Neural cell (in vitro differentiated cells): Measurements from ENCODE around the gene GRK3. TPM values are rescaled to one million over a fixed set of nuclear protein-coding genes. Genes with fewer than 3 reads are reported as not detected.
"Not testable (repeated sequence)": the region's sequence is repeated elsewhere in the genome, so short reads cannot be mapped to it uniquely, and the experiment has no call there.

Experiments used
- H2AFZ ChIP-seq: fragments of 200-600, 300-800 bp; sonication (generic), shearing (Covaris generic); 2 replicates; pipeline ENCODE4 v1.6.0; 2014; ENCODE audit warnings: low read depth, mild to moderate bottlenecking, antibody characterized with exemption, low read length, moderate library complexity
- H3F3A ChIP-seq: fragments of 200-600 bp; shearing (Covaris generic); 2 replicates; pipeline ENCODE4 v1.6.1; 2016; ENCODE audit warnings: mild to moderate bottlenecking, moderate library complexity, mixed read lengths, antibody characterized with exemption, low read length; ENCODE audit not compliant: insufficient read depth, poor library complexity, severe bottlenecking
- H3K27ac ChIP-seq: fragments of 200-600, 300-800 bp; sonication (generic), shearing (Covaris generic); 2 replicates; pipeline ENCODE4 v1.5.1; 2014; ENCODE audit warnings: mild to moderate bottlenecking, low read length, moderate library complexity
- H3K27me3 ChIP-seq: fragments of 300-800, 200-600 bp; sonication (generic), shearing (Covaris generic); 2 replicates; pipeline ENCODE4 v1.6.0; 2014; ENCODE audit warnings: mild to moderate bottlenecking, low read depth, low read length, moderate library complexity; ENCODE audit not compliant: insufficient read depth
- H3K36me3 ChIP-seq: fragments of 300-800, 200-600 bp; sonication (generic), shearing (Covaris generic); 2 replicates; pipeline ENCODE4 v1.5.1; 2014; ENCODE audit warnings: mild to moderate bottlenecking, antibody characterized with exemption, low read length, moderate library complexity; ENCODE audit not compliant: insufficient read depth
- H3K4me2 ChIP-seq: fragments of 300-800, 200-600 bp; sonication (generic), shearing (Covaris generic); 2 replicates; pipeline ENCODE4 v1.6.0; 2014; ENCODE audit warnings: mild to moderate bottlenecking, low read length
- H3K4me3 ChIP-seq: fragments of 300-800, 200-600 bp; sonication (generic), shearing (Covaris generic); 2 replicates; pipeline ENCODE4 v1.5.1; 2014; ENCODE audit warnings: mild to moderate bottlenecking, low read length, moderate library complexity
- H3K79me2 ChIP-seq: fragments of 200-600 bp; shearing (Covaris generic); replicated peaks from 2 replicates; pipeline ENCODE4 v1.6.0; 2014; ENCODE audit warnings: mild to moderate bottlenecking, low read length, moderate library complexity; ENCODE audit not compliant: insufficient read depth
- H3K9ac ChIP-seq: fragments of 300-800, 200-600 bp; sonication (generic), shearing (Covaris generic); 2 replicates; pipeline ENCODE4 v1.6.1; 2016; ENCODE audit warnings: mild to moderate bottlenecking, low read length, mixed read lengths
- H3K9me2 ChIP-seq: fragments of 200-600 bp; shearing (Covaris generic); 2 replicates; pipeline ENCODE4 v1.6.1; 2016; ENCODE audit warnings: mild to moderate bottlenecking, low read length, mixed read lengths; ENCODE audit not compliant: insufficient read depth
- H3K9me3 ChIP-seq: fragments of 200-600, 300-800 bp; sonication (generic), shearing (Covaris generic); 2 replicates; pipeline ENCODE4 v1.6.1; 2016; ENCODE audit warnings: mild to moderate bottlenecking, mixed run types, low read length, moderate library complexity, mixed read lengths
- H4K20me1 ChIP-seq: fragments of 200-600 bp; shearing (Covaris generic); 2 replicates; pipeline ENCODE4 v1.6.1; 2016; ENCODE audit warnings: mild to moderate bottlenecking, mixed run types; ENCODE audit not compliant: insufficient read depth
- CTCF ChIP-seq: fragments of 450-650 bp; IDR thresholded peaks from 2 replicates; pipeline ENCODE4 v1.5.1; 2014; ENCODE audit warnings: antibody characterized with exemption, mild to moderate bottlenecking, moderate library complexity; ENCODE audit not compliant: poor library complexity, severe bottlenecking
- EP300 ChIP-seq: fragments of 450-650 bp; conservative IDR thresholded peaks from 2 replicates; pipeline ENCODE4 v1.6.1; 2014; ENCODE audit warnings: antibody characterized with exemption, mild to moderate bottlenecking, moderate library complexity; ENCODE audit not compliant: poor library complexity, severe bottlenecking
- EZH2 ChIP-seq: fragments of 200-600, 300-800 bp; shearing (Covaris generic), sonication (generic); IDR thresholded peaks from 2 replicates; pipeline ENCODE4 v1.6.1; 2014; ENCODE audit warnings: antibody characterized with exemption, low read length, borderline replicate concordance, mild to moderate bottlenecking; ENCODE audit not compliant: insufficient read depth, poor library complexity, severe bottlenecking
- MXI1 ChIP-seq: fragments of 450-650 bp; conservative IDR thresholded peaks from 2 replicates; pipeline ENCODE4 v1.6.1; 2014; ENCODE audit warnings: antibody characterized with exemption, mild to moderate bottlenecking; ENCODE audit not compliant: poor library complexity, severe bottlenecking
- POLR2AphosphoS5 ChIP-seq: IDR thresholded peaks from 2 replicates; pipeline ENCODE4 v1.6.1; 2012
- RAD21 ChIP-seq: fragments of 450-650 bp; conservative IDR thresholded peaks from 2 replicates; pipeline ENCODE4 v1.6.1; 2014; ENCODE audit warnings: antibody characterized with exemption, mild to moderate bottlenecking, moderate library complexity
- REST ChIP-seq: IDR thresholded peaks from 2 replicates; pipeline ENCODE4 v1.6.1; 2012; ENCODE audit warnings: borderline replicate concordance
- SMC3 ChIP-seq: fragments of 450-650 bp; conservative IDR thresholded peaks from 2 replicates; pipeline ENCODE4 v1.6.1; 2014; ENCODE audit warnings: antibody characterized with exemption, mild to moderate bottlenecking, moderate library complexity; ENCODE audit not compliant: poor library complexity
- TAF1 ChIP-seq: IDR thresholded peaks from 2 replicates; pipeline ENCODE4 v1.6.1; 2012; ENCODE audit warnings: low read depth
- polyA plus RNA-seq: library from polyadenylated mRNA; depleted of rRNA; stranded (reverse); fragments of >200 nt; gene quantifications from 2 replicates; pipeline ENCODE4 v1.2.3, GENCODE V29; 2014

Gene GRK3
- polyA plus RNA-seq, 1 donor from 2014 or later: 9.8 TPM

- Histone ChIP-seq H3K79me2 (no peaks in the 10 kb centered on the region), H4K20me1 (no peaks in the 10 kb centered on the region), H3F3A (no peaks in the 10 kb centered on the region), H3K9me2 (no peaks in the 10 kb centered on the region), H3K27me3 (no peaks in the 10 kb centered on the region), H3K9me3 (no peaks in the 10 kb centered on the region), H3K4me2 (no peak overlapping the region), H3K9ac (no peak overlapping the region), H3K36me3 (no peaks in the 10 kb centered on the region), H3K27ac (no peak overlapping the region), H3K4me3 (no peak overlapping the region), H2AFZ (no peak overlapping the region)
- TF ChIP-seq RAD21: no peak
- TF ChIP-seq POLR2AphosphoS5: no peak
- TF ChIP-seq MXI1: no peak
- TF ChIP-seq EP300: no peak
- no peak for TF ChIP-seq TAF1
- no peak for TF ChIP-seq REST
- TF ChIP-seq EZH2: no peak
- no peak for TF ChIP-seq CTCF
- no peak for TF ChIP-seq SMC3
Observed at GRCh38 chr22:25706197-25706596, 141.7 kb downstream of the GRK3 start.

GRCh38 chr22:25708430-25708829 is 144.0 kb downstream of the GRK3 start:
- not testable (repeated sequence) for H2AFZ ChIP-seq, H3K79me2 ChIP-seq, H3K9ac ChIP-seq, H4K20me1 ChIP-seq, H3K36me3 ChIP-seq, H3K27me3 ChIP-seq, H3F3A ChIP-seq, H3K4me2 ChIP-seq, H3K9me2 ChIP-seq, H3K27ac ChIP-seq, H3K9me3 ChIP-seq, H3K4me3 ChIP-seq

GRCh38 chr22:25709758-25710157 is 145.3 kb downstream of the GRK3 start:
- H3K36me3 ChIP-seq: no peaks in the 10 kb centered on the region
- no peaks in the 10 kb centered on the region for H3F3A ChIP-seq
- no peak overlapping the region for H3K4me3 ChIP-seq
- H3K79me2 ChIP-seq: no peaks in the 10 kb centered on the region
- TF ChIP-seq SMC3 (no peak), RAD21 (no peak), MXI1 (no peak), EP300 (no peak)
- H3K27ac ChIP-seq: no peak overlapping the region
- no peak overlapping the region for H3K9ac ChIP-seq
- H3K9me2 ChIP-seq: no peaks in the 10 kb centered on the region
- H2AFZ ChIP-seq: no peak overlapping the region
- H3K9me3 ChIP-seq: no peaks in the 10 kb centered on the region
- no peaks in the 10 kb centered on the region for H3K27me3 ChIP-seq
- no peak overlapping the region for H3K4me2 ChIP-seq
- no peaks in the 10 kb centered on the region for H4K20me1 ChIP-seq
